ENCODE data around the gene ANXA2R. TPM values are rescaled to one million over a fixed set of nuclear protein-coding genes. Genes with fewer than 3 reads are reported as not detected.

ANXA2R gene
- total RNA-seq, 1 experiment from 2014 or later: 8.9 TPM

DNA sequence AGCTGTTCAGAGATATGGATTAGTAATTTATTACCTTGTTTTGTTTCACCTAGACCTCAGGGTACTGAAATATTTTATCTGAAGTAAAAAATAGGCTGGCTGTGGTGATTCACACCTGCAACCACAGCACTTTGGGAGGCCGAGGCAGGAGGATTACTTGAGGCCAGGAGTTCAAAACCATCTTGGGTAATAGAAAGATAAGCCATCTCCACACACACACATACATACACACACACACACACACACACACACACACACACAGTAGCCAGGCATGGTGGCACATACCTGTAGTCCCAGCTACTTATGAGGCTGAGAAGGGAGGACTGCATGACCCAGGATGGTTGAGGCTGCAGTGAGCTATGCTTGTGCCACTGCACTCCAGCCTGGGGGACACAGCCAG, 3.7 kb downstream of the ANXA2R start:
- DNase-seq (no peak), ATAC-seq (no peak)
- CTCF ChIA-PET: interaction anchor here (0.6 to 2.0 kb wide), 2 partner anchors 125 to 128 kb away, joined by 7 to 11 read pairs; no protein-coding TSS in a partner anchor
- Histone ChIP-seq H3K4me1 (ENCODE audit: insufficient read depth, low read length) (peaks cover 34% of the 10 kb centered on the region), H3K27ac (ENCODE audit: low read length) (peak overlapping the region; percentile 90), H3K4me2 (ENCODE audit: low read length) (peak overlapping the region; percentile 96), H2AFZ (ENCODE audit: low read length) (peak overlapping the region; percentile 60; the same call in 1 of the 2 replicates), H3F3A (ENCODE audit: low read length, unreplicated experiment) (peaks cover 7% of the 10 kb centered on the region), H3K9me3 (ENCODE audit: low read length) (no peaks in the 10 kb centered on the region), H3K9me2 (replicated peaks; ENCODE audit: low read length) (no peaks in the 10 kb centered on the region), H3K4me3 (ENCODE audit: low read length) (peak overlapping the region; percentile 70), H3K27me3 (ENCODE audit: low read length) (no peaks in the 10 kb centered on the region), H3K36me3 (ENCODE audit: low read depth, low read length) (no peaks in the 10 kb centered on the region), H4K20me1 (ENCODE audit: low read length) (no peaks in the 10 kb centered on the region), H3K79me2 (ENCODE audit: low read length) (peaks cover 80% of the 10 kb centered on the region), H3K9ac (ENCODE audit: low read length) (peak overlapping the region; percentile 88)
- TF ChIP-seq EZH2phosphoT487 (IDR thresholded peaks at IDR 0.05; ENCODE audit: borderline replicate concordance, low read length): no peak
- TF ChIP-seq, protein P1, sequence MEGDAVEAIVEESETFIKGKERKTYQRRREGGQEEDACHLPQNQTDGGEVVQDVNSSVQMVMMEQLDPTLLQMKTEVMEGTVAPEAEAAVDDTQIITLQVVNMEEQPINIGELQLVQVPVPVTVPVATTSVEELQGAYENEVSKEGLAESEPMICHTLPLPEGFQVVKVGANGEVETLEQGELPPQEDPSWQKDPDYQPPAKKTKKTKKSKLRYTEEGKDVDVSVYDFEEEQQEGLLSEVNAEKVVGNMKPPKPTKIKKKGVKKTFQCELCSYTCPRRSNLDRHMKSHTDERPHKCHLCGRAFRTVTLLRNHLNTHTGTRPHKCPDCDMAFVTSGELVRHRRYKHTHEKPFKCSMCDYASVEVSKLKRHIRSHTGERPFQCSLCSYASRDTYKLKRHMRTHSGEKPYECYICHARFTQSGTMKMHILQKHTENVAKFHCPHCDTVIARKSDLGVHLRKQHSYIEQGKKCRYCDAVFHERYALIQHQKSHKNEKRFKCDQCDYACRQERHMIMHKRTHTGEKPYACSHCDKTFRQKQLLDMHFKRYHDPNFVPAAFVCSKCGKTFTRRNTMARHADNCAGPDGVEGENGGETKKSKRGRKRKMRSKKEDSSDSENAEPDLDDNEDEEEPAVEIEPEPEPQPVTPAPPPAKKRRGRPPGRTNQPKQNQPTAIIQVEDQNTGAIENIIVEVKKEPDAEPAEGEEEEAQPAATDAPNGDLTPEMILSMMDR (conservative IDR thresholded peaks at IDR 0.05; ENCODE audit: low read depth, low read length): no peak
- TF ChIP-seq EZH2 (IDR thresholded peaks at IDR 0.05; ENCODE audit: low read length, unreplicated experiment): no peak
- no TSS peak for BruUV-seq (replicated peaks)
- POLR2A ChIA-PET (ENCODE audit: unreplicated experiment): interaction anchor here (0.6 kb wide), 1 partner anchor 124 kb away, joined by 3 read pairs; no protein-coding TSS in a partner anchor
- intact Hi-C loops (cut with micrococcal nuclease): no loop called here

DNA sequence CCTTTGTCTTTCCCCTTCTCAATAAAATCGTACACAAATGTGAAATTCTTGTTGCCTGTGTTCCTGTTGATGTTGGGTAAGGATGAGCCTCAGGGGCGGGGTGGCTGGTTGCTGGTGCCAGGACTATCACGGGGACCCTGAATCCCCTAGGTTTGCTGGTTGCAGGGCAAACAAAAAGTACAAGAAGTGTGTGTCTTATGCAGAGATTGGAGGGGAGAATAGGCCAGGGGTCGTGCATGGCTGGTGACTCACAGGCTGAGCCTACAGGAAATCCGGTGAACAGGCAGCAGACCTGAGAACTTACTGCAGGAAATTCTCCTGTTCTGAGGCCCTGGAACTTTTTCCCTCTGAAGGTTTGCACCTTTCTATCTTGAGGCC, 5.5 kb downstream of the ANXA2R start:
- no peaks in the 10 kb centered on the region for H3K27me3 ChIP-seq (ENCODE audit: low read length)
- peak overlapping the region; percentile 37 for H3K9ac ChIP-seq (ENCODE audit: low read length)
- POLR2A ChIA-PET (ENCODE audit: unreplicated experiment): no interaction called here
- H3K9me2 ChIP-seq (replicated peaks; ENCODE audit: low read length): no peaks in the 10 kb centered on the region
- ATAC-seq (peak; percentile 45), DNase-seq (peak; percentile 86)
- peak overlapping the region; percentile 25; the same call in 1 of the 2 replicates for H3K4me3 ChIP-seq (ENCODE audit: low read length)
- CTCF ChIA-PET: no interaction called here
- H4K20me1 ChIP-seq (ENCODE audit: low read length): no peaks in the 10 kb centered on the region
- H3F3A ChIP-seq (ENCODE audit: low read length, unreplicated experiment): peaks cover 7% of the 10 kb centered on the region
- intact Hi-C loops (cut with micrococcal nuclease): no loop called here
- H3K79me2 ChIP-seq (ENCODE audit: low read length): peaks cover 72% of the 10 kb centered on the region
- H3K9me3 ChIP-seq (ENCODE audit: low read length): no peaks in the 10 kb centered on the region
- peaks cover 34% of the 10 kb centered on the region for H3K4me1 ChIP-seq (ENCODE audit: insufficient read depth, low read length)
- no TSS peak for BruUV-seq (replicated peaks)
- no peaks in the 10 kb centered on the region for H3K36me3 ChIP-seq (ENCODE audit: low read depth, low read length)
- H2AFZ ChIP-seq (ENCODE audit: low read length): peak overlapping the region; percentile 44; the same call in 1 of the 2 replicates
- no peak for TF ChIP-seq EZH2 (IDR thresholded peaks at IDR 0.05; ENCODE audit: low read length, unreplicated experiment)
- H3K27ac ChIP-seq (ENCODE audit: low read length): peak overlapping the region; percentile 78
- peak overlapping the region; percentile 96 for H3K4me2 ChIP-seq (ENCODE audit: low read length)

DNA sequence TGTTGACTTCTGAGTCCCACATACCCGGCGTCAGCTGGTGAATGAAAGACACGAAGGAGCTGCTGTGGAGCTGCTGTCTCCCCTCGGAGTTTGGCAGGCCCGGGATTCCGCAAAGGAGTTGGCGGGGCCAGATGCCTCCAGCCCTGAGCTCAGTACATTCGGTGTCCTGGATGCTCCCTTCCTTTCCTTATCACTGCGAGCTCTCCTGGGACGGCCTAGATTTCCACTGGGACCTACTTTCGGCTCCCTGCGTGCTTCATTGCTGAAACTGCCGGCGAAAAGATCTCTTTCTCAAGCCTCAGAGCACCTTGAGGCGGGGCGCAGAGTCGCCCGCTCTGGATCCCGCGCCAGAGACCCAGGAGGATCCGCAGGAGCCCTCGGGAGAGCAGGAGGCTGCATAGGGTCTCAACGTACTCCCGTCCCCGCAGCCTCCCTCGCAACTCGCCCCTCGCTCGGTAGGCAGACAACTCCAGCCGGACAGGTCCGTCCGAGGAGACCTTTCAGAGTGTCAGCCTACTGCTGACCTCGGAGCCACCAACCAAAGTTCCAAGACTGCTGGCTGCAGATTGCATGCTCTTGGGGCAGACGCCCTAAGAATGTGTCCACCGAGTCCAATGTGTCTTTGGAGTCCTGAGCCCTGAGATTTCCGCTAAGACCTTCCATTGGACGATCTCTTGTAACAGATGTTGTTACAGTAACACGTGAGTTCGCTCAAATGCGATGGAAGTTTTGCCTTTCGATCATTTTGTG, 6.1 kb downstream of the ANXA2R start:
- peak overlapping the region; percentile 28 for H3K9ac ChIP-seq (ENCODE audit: low read length)

More for the DNA sequence above, 6.1 kb downstream of the ANXA2R start:
- Histone ChIP-seq H3K9me3 (ENCODE audit: low read length) (no peaks in the 10 kb centered on the region), H3K27me3 (ENCODE audit: low read length) (no peaks in the 10 kb centered on the region), H3K4me1 (ENCODE audit: insufficient read depth, low read length) (peaks cover 34% of the 10 kb centered on the region), H3K4me2 (ENCODE audit: low read length) (peak overlapping the region; percentile 96), H4K20me1 (ENCODE audit: low read length) (no peaks in the 10 kb centered on the region), H3K79me2 (ENCODE audit: low read length) (peaks cover 66% of the 10 kb centered on the region), H3K9me2 (replicated peaks; ENCODE audit: low read length) (no peaks in the 10 kb centered on the region), H3K4me3 (ENCODE audit: low read length) (peak overlapping the region; percentile 25; the same call in 1 of the 2 replicates), H3F3A (ENCODE audit: low read length, unreplicated experiment) (peaks cover 7% of the 10 kb centered on the region), H3K36me3 (ENCODE audit: low read depth, low read length) (no peaks in the 10 kb centered on the region), H3K27ac (ENCODE audit: low read length) (peak overlapping the region; percentile 78), H2AFZ (ENCODE audit: low read length) (peak overlapping the region; percentile 44; the same call in 1 of the 2 replicates)
- no peak for ATAC-seq
- ChIA-PET POLR2A (ENCODE audit: unreplicated experiment) (no interaction called here), CTCF (no interaction called here)
- no TSS peak for BruUV-seq (replicated peaks)
- TF ChIP-seq EZH2phosphoT487 (IDR thresholded peaks at IDR 0.05; ENCODE audit: borderline replicate concordance, low read length) (no peak), EZH2 (IDR thresholded peaks at IDR 0.05; ENCODE audit: low read length, unreplicated experiment) (no peak)
- TF ChIP-seq, protein P1 (conservative IDR thresholded peaks at IDR 0.05; ENCODE audit: low read depth, low read length): no peak
- intact Hi-C loops (cut with micrococcal nuclease): no loop called here
- DNase-seq: no peak
